ENCODE results near the gene TMEM18. TPM values are rescaled to one million over a fixed set of nuclear protein-coding genes. Genes with fewer than 3 reads are reported as not detected.

Gene TMEM18
- polyA plus RNA-seq, 1 of the 3 experiments (the other 2 are of a cell fraction) = 29.3 TPM

DNA sequence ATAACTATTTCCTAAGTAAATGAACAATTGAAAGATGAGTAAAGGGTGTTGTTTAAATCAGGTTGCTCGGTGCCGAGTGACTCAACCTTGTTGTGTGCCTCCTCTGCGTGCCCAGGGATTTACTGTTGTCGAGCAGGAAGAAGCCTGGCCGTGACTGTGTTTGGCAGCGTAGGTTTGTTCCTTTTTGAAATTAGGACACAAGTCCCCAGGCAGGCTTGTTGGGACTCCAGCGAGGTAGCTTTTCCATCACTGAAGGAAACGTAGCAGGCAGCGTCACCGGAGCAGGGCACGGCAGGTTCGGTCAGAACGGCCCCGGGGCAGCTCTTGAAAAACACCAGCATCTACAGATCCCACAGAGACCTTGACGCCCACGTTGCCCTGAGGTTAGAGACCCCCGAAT is 48.6 kb downstream of the TMEM18 start:
- Histone ChIP-seq H3K4me3 (ENCODE audit: low read depth in 2 of 2, low read length in 1 of 2) (no peak overlapping the region), H3K27me3 (ENCODE audit: insufficient read depth) (no peaks in the 10 kb centered on the region), H2AFZ (ENCODE audit: low read depth) (no peak overlapping the region), H3K79me2 (ENCODE audit: insufficient read depth) (no peaks in the 10 kb centered on the region), H3K9ac (no peak overlapping the region), H3K27ac (ENCODE audit: low read depth in 2 of 2, low read length in 1 of 2) (peak overlapping the region in 1 of 2 experiments; percentile 96; a peak in 1 of 4 replicates), H3K36me3 (replicated peaks in 1 of 2; ENCODE audit: control insufficient read depth in 1 of 2, insufficient read depth in 2 of 2, low read length in 1 of 2) (no peaks in the 10 kb centered on the region), H3K9me3 (no peaks in the 10 kb centered on the region; the same call in 1 of the 2 replicates), H3K4me1 (ENCODE audit: control insufficient read depth in 1 of 2, insufficient read depth in 2 of 2, low read depth in 1 of 2, low read length in 1 of 2) (peaks cover 0 to 43% of the 10 kb centered on the region in 2 experiments; a peak in 2 of 4 replicates), H3K4me2 (no peak overlapping the region), H4K20me1 (ENCODE audit: insufficient read depth) (no peaks in the 10 kb centered on the region), H3F3A (replicated peaks; ENCODE audit: insufficient read depth) (no peaks in the 10 kb centered on the region), H3K9me2 (no peaks in the 10 kb centered on the region; the same call in 1 of the 2 replicates)
- no peak for DNase-seq
- TF ChIP-seq NFIC (IDR thresholded peaks at IDR 0.05; ENCODE audit: borderline replicate concordance) = no peak
- no peak for TF ChIP-seq RAD21 (IDR thresholded peaks at IDR 0.05; ENCODE audit: low read length)
- no peak for TF ChIP-seq REST (IDR thresholded peaks at IDR 0.05; ENCODE audit: low read depth, low read length)
- TF ChIP-seq MEF2A (IDR thresholded peaks at IDR 0.05; ENCODE audit: borderline replicate concordance, low read depth) = no peak
- CTCF ChIA-PET = interaction anchor here (1.4 kb wide), 1 partner anchor 87 kb away, joined by 3 read pairs; no protein-coding TSS in a partner anchor
- POLR2A ChIA-PET = no interaction called here
- WGBS (ENCODE audit: low lambda C conversion rate) = 58% methylated on average over 17 of the region's 17 CpGs

- POLR2A ChIA-PET = no interaction called here
- H3K27me3 ChIP-seq (ENCODE audit: insufficient read depth) = no peaks in the 10 kb centered on the region
- H3K79me2 ChIP-seq (ENCODE audit: insufficient read depth) = no peaks in the 10 kb centered on the region
- no peaks in the 10 kb centered on the region for H3F3A ChIP-seq (replicated peaks; ENCODE audit: insufficient read depth)
- no peak for TF ChIP-seq SMC3 (IDR thresholded peaks at IDR 0.05; ENCODE audit: low read depth, low read length)
- TF ChIP-seq RXRA (IDR thresholded peaks at IDR 0.05; ENCODE audit: borderline replicate concordance, low read depth) = no peak
- no peak for TF ChIP-seq GABPA (IDR thresholded peaks at IDR 0.05; ENCODE audit: low read depth)
- no peak for TF ChIP-seq MEF2A (IDR thresholded peaks at IDR 0.05; ENCODE audit: borderline replicate concordance, low read depth)
- TF ChIP-seq FOXM1 (IDR thresholded peaks at IDR 0.05; ENCODE audit: low read depth) = no peak
- TF ChIP-seq RFX5 (IDR thresholded peaks at IDR 0.05; ENCODE audit: low read length) = no peak
- TF ChIP-seq NFIC (IDR thresholded peaks at IDR 0.05; ENCODE audit: borderline replicate concordance) = no peak
- no peak for TF ChIP-seq FOSL2 (IDR thresholded peaks at IDR 0.05; ENCODE audit: borderline replicate concordance, low read depth)
- TF ChIP-seq USF2 (IDR thresholded peaks at IDR 0.05; ENCODE audit: borderline replicate concordance, low read depth, low read length) = no peak
- no peak for TF ChIP-seq GATA2 (CRISPR knock-in tag; IDR thresholded peaks at IDR 0.05)
- no peak for TF ChIP-seq TCF12 (IDR thresholded peaks at IDR 0.05)
- no peak for TF ChIP-seq EZH2phosphoT487 (IDR thresholded peaks at IDR 0.05; ENCODE audit: borderline replicate concordance, low read depth)
- no peak for TF ChIP-seq ELF1 (IDR thresholded peaks at IDR 0.05)
- no peaks in the 10 kb centered on the region; the same call in 1 of the 2 replicates for H3K9me3 ChIP-seq
- CTCF ChIA-PET = interaction anchor here (1.0 to 5.9 kb wide), 3 partner anchors 9 to 98 kb away, joined by 4 to 39 read pairs (median 25); no protein-coding TSS in a partner anchor
- no peaks in the 10 kb centered on the region for H4K20me1 ChIP-seq (ENCODE audit: insufficient read depth)
- no peak overlapping the region for H2AFZ ChIP-seq (ENCODE audit: low read depth)
- no peaks in the 10 kb centered on the region for H3K36me3 ChIP-seq (replicated peaks in 1 of 2; ENCODE audit: control insufficient read depth in 1 of 2, insufficient read depth in 2 of 2, low read length in 1 of 2)
- no peaks in the 10 kb centered on the region; the same call in 1 of the 2 replicates for H3K9me2 ChIP-seq
- no peak for DNase-seq
- peak overlapping the region in 1 of 2 experiments; percentile 96; a peak in 2 of 4 replicates for H3K27ac ChIP-seq (ENCODE audit: low read depth in 2 of 2, low read length in 1 of 2)
- H3K9ac ChIP-seq = no peak overlapping the region
- H3K4me3 ChIP-seq (ENCODE audit: low read depth in 2 of 2, low read length in 1 of 2) = no peak overlapping the region
- H3K4me1 ChIP-seq (ENCODE audit: control insufficient read depth in 1 of 2, insufficient read depth in 2 of 2, low read depth in 1 of 2, low read length in 1 of 2) = peaks cover 0 to 48% of the 10 kb centered on the region in 2 experiments; a peak in 2 of 4 replicates
- H3K4me2 ChIP-seq = no peak overlapping the region
- WGBS (ENCODE audit: low lambda C conversion rate) = 54% methylated on average over 13 of the region's 13 CpGs
Measured at GRCh38 chr2:627926-628560, 49.2 kb downstream of the TMEM18 start.

All from SK-N-SH (cell line).